Fibroblast of skin of scalp (primary cell): ENCODE measurements around the gene OR2AE1.

Experiments
- DNase-seq: peaks from one replicate; pipeline ENCODE4 v3.0.0-alpha.2; 2013

Gene OR2AE1

GRCh38 chr7:99855236-99855635, 21.6 kb downstream of the OR2AE1 start:
- no peak for DNase-seq

- no peak for DNase-seq
Observed at GRCh38 chr7:99848420-99849216, 28.2 kb downstream of the OR2AE1 start.

GRCh38 chr7:99844328-99844727, 32.5 kb downstream of the OR2AE1 start:
- no peak for DNase-seq

- peak; percentile 4 for DNase-seq
Observed at GRCh38 chr7:99843808-99844207, 33.0 kb downstream of the OR2AE1 start.

- DNase-seq, result no peak
Observed at GRCh38 chr7:99842926-99843325, 33.9 kb downstream of the OR2AE1 start.

- no peak for DNase-seq
Observed at GRCh38 chr7:99840136-99840869, 36.5 kb downstream of the OR2AE1 start.

- DNase-seq, result no peak
Observed at GRCh38 chr7:99839287-99840021, 37.4 kb downstream of the OR2AE1 start.

- DNase-seq, result no peak
Observed at GRCh38 chr7:99837649-99838361, 39.0 kb downstream of the OR2AE1 start.

GRCh38 chr7:99835189-99835588, 41.6 kb downstream of the OR2AE1 start:
- no peak for DNase-seq

- DNase-seq, result no peak
Observed at GRCh38 chr7:99834382-99834781, 42.5 kb downstream of the OR2AE1 start.

- no peak for DNase-seq
Observed at GRCh38 chr7:99833289-99833877, 43.5 kb downstream of the OR2AE1 start.

- DNase-seq, result no peak
Observed at GRCh38 chr7:99831595-99831994, 45.2 kb downstream of the OR2AE1 start.

- no peak for DNase-seq
Observed at GRCh38 chr7:99829524-99830160, 47.2 kb downstream of the OR2AE1 start.

- no peak for DNase-seq
Observed at GRCh38 chr7:99828811-99829210, 48.0 kb downstream of the OR2AE1 start.

- no peak for DNase-seq
Observed at GRCh38 chr7:99827040-99827778, 49.6 kb downstream of the OR2AE1 start.
